GM10266 (cell line): ENCODE data around the gene APPL1.

ENCODE experiments used
- DNase-seq: peaks from one replicate; pipeline ENCODE4 v3.0.0; 2012; ENCODE audit errors: extremely low spot score
- TF ChIP-seq, protein P1 (sequence below): IDR thresholded peaks from 2 replicates; pipeline ENCODE4 v1.5.1; 2012; ENCODE audit warnings: mild to moderate bottlenecking, low read depth; ENCODE audit not compliant: control insufficient read depth, insufficient read depth; ENCODE audit errors: missing control alignments

APPL1 gene

DNA sequence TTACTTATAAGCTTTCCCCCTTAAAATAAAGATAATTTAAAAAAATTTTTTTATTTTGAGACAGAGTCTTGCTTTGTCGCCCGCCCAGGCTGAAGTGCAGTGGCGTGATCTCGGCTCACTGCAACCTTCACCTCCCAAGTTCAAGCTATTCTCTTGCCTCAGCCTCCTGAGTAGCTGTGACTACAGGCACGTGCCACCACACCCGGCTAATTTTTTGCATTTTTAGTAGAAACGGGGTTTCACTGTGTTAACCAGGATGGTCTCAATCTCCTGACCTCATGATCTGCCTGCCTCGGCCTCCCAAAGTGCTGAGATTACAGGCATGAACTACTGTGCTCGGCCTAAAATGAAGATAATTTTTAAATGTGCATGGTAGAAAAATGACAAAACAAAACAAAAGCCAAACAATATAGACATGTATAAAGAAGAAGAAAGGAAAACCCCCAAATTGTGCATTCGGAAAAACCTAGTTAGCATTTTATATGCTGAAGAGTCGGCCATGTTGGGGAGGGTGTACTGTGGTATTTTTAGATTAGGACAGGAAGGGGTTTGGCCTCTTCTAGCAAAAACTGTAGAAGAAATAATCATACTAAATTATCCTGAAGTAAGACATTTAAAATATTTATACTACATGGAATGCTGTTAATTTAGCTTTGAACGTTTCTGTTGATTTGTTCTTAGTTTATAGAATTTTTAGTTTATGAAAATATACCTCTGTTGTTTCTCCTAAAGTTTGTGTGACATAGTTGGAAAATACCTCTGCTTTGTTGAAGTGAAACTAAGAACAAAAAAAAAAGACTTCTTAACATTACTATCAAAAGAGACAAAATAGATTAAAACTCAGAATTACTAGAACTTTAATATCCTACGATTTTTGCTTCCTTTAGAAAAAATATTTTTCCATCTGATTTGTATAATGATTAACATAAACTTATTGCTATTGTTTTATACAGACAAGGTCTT, 7.4 kb downstream of the APPL1 start:
- peak; percentile 44 for DNase-seq
- TF ChIP-seq, protein P1, sequence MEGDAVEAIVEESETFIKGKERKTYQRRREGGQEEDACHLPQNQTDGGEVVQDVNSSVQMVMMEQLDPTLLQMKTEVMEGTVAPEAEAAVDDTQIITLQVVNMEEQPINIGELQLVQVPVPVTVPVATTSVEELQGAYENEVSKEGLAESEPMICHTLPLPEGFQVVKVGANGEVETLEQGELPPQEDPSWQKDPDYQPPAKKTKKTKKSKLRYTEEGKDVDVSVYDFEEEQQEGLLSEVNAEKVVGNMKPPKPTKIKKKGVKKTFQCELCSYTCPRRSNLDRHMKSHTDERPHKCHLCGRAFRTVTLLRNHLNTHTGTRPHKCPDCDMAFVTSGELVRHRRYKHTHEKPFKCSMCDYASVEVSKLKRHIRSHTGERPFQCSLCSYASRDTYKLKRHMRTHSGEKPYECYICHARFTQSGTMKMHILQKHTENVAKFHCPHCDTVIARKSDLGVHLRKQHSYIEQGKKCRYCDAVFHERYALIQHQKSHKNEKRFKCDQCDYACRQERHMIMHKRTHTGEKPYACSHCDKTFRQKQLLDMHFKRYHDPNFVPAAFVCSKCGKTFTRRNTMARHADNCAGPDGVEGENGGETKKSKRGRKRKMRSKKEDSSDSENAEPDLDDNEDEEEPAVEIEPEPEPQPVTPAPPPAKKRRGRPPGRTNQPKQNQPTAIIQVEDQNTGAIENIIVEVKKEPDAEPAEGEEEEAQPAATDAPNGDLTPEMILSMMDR, result no peak

DNA sequence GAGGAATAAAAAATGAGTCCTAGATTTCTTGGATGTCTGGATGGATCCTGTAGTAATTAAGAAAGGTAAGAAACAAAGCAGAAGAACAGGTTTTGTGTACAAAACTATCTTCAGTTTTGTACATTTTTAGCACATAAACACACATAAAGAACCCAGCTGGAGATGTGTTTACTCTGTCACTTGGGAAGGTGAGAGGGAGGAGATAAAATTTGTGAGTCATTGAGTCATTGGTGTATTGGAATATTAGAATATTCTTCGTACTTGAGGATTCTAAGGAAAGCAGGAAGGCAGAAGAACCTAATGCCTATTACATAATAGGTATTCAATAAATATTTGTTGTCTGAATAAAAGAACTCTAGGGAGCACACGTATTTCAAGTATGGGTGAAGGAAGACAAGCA, 17.4 kb downstream of the APPL1 start:
- TF ChIP-seq, protein P1, result no peak
- DNase-seq, result no peak

GRCh38 chr3:57252404-57252803, 24.9 kb downstream of the APPL1 start:
- TF ChIP-seq, protein P1, result no peak
- DNase-seq, result no peak

DNA sequence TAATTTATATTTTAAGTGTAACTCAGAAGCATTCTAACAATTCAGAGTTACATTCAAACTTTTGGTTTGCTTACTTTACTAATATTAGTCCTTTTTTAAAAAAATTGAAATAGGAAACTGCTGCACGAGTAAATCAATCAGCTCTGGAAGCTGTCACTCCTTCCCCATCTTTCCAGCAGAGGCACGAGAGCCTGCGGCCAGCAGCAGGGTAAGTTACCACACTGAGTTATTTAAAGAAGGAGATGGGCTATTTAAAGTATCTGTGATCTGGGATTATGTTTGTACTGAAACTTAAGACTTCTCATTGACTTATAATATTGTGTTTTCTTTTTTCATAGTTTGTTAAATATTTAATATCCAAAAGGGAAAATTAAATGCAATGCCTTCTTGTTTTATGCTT, 29.3 kb downstream of the APPL1 start:
- TF ChIP-seq, protein P1, result no peak
- DNase-seq, result no peak

DNA sequence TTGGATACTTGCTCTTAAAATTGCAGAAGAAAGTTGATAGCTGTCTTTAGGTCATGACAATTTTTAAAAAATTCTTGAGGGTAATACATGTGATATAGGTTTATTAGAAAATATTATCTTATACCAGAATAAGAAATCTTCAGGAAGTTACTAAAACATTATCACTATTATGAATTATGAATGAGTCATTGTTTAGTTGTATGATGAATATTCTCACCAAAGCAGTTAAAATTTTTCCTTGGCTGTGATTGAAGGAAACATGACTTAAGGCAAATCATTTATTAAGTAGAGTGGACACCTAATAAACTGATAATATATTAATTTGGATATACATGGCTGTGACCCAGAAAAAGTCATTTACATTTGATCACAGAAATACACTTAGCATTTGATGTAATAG, 30.1 kb downstream of the APPL1 start:
- TF ChIP-seq, protein P1, result no peak
- DNase-seq, result no peak

DNA sequence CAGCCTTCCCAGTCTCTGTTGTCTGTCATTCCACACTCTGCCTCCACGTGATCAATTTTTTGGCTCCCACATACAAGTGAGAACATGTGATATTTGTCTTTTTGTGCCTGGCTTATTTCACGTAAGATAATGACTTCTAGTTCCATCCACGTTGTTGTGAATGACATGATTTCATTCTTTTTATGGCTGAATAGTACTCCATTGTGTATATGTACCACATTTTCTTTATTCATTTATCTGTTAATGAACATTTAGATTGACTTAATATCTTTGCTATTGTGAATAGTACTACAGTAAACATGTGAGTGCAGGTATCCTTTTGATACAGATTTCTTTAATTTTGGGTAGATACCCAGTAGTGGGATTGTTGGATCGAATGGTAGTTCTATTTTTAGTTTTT, 33.6 kb downstream of the APPL1 start:
- TF ChIP-seq, protein P1, result no peak
- DNase-seq, result no peak

GRCh38 chr3:57261929-57262328, 34.4 kb downstream of the APPL1 start:
- TF ChIP-seq, protein P1, result no peak
- DNase-seq, result no peak
